Keratinocyte (primary cell): Measurements from ENCODE around the gene C9orf43.

Source experiments
- CTCF ChIP-seq, 3 experiments: IDR thresholded peaks in 1 of 3; conservative IDR thresholded peaks in 1 of 3; optimal IDR thresholded peaks in 1 of 3; 2 replicates in 2 of 3; 3 replicates in 1 of 3; pipeline versions ENCODE3 to v1.5.1; 2011; ENCODE audit warnings: low read length in 3 of 3, mild to moderate bottlenecking in 3 of 3, moderate library complexity in 2 of 3, control low read depth in 1 of 3, inconsistent platforms in 1 of 3; ENCODE audit not compliant: insufficient read depth in 2 of 3; ENCODE audit errors: extremely low read depth in 1 of 3
- EZH2 ChIP-seq: IDR thresholded peaks from one replicate; pipeline ENCODE4 v1.6.1; 2012; ENCODE audit warnings: inconsistent platforms, mild to moderate bottlenecking, low read length, moderate library complexity

- TF ChIP-seq EZH2 = no peak
- no peak for TF ChIP-seq CTCF (optimal IDR thresholded peaks at IDR 0.05 in 1 of 3, IDR thresholded peaks at IDR 0.05 in 1 of 3, conservative IDR thresholded peaks at IDR 0.05 in 1 of 3; ENCODE audit: extremely low read depth in 1 of 3, insufficient read depth in 2 of 3, low read length in 3 of 3)
Measured at GRCh38 chr9:113409481-113409880, 1.1 kb upstream of the C9orf43 start.
